ENCODE results near the gene COL20A1.

Gene COL20A1

DNA sequence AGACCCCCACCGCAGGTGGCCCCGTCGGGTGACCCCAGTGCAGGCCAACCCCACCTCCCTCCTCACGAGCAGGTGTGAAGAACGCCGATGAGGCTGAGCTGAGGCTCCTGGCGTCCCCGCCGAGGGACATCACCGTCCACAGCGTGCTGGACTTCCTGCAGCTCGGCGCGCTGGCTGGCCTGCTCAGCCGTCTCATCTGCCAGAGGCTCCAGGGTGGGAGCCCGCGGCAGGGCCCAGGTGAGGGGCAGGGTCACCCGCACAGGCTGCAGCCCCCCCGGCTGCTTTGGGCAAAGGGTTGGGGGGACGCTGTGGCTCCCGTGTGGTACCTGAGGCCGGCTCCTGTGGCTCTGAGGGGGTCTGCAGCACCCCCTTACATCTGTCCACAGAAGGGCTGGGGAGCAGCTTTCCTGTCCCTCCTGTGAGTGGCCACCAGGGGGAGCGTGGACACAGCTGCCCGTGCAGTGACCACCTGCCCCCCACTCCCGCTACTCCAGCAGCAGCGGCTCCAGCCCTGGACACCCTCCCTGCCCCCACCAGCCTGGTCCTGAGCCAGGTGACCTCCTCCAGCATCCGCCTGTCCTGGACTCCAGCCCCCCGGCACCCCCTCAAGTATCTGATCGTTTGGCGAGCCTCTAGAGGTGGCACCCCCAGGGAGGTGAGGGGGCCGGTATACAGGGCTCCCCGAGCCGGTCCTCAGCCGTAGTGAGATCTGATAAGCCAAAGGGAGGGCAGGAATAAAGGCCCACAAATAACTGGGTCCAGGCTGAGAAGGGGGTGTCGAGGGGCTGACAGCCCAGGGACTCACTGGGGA lies 16.5 kb downstream of the COL20A1 start:
- DNase-seq = no peak

DNA sequence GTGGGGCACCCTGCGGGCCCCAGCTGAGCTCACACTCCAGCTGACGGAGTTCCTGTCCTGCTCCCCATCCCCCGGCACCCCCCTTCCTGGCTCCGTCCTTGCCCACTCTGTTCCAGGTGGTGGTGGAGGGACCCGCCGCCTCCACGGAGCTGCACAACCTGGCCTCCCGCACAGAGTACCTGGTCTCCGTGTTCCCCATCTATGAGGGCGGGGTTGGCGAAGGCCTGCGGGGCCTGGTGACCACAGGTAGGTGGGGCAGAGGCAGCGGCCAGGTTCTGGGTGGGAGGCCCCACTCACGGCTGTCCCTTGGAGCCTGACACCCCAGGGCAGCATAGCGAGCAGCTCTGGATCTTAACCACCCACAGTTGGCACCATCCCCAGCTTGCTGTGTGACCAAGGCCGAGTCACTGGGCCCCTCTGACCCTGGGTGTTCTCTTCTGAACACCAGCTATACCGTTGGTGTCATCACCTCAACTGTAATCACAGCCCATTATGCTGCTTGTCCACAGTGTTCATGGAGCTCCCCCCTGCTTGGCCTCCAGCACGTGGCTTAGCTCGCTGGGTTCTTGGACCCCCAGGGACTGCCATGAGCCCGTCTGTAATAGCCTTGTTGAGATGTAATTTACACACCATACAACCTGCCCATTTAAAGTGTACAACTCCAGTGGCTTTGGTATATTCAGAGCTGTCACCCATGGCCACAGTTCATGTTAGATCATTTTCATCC lies 17.4 kb downstream of the COL20A1 start:
- DNase-seq = peak; percentile 12

DNA sequence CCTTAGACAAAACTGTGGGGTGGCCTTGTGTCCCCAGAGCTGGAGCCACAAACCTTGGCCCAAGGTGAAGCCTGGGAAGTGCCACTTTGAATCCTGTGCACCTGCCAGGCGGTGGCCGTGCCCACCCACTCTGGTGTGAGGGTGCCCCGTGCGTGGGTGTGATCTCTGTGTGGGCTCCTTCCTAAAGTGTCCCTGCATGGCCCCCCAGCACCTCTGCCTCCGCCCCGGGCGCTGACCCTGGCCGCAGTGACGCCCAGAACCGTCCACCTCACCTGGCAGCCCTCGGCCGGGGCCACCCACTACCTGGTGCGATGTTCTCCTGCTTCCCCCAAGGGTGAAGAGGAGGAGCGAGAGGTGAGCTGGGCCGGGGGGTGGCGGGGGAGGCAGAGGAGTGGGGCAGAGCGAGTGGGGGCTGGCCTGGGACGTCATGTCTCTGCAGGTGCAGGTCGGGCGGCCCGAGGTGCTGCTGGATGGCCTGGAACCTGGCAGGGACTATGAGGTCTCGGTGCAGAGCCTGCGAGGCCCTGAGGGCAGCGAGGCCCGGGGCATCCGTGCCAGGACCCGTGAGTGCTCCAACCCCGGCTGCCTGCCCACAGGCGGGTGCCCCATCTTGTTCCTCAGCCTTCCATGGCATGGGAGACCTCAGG lies 18.3 kb downstream of the COL20A1 start:
- no peak for DNase-seq

DNA sequence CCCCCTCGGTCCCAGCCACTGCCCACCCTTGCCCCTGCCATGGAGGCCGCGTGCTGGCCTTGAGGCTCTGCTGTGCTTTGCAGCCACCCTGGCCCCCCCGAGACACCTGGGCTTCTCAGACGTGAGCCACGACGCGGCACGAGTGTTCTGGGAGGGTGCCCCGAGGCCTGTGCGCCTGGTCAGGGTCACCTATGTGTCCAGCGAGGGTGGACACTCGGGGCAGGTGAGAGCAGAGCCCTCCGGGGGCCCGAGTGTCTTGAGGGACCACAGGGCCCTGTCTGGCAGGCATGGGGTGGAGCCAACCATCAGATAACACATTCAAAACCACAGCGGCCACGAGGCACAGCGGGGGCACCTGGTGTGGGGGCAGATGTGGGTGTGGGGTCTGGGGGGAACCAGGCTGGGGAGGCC lies 18.9 kb downstream of the COL20A1 start:
- no peak for DNase-seq

DNA sequence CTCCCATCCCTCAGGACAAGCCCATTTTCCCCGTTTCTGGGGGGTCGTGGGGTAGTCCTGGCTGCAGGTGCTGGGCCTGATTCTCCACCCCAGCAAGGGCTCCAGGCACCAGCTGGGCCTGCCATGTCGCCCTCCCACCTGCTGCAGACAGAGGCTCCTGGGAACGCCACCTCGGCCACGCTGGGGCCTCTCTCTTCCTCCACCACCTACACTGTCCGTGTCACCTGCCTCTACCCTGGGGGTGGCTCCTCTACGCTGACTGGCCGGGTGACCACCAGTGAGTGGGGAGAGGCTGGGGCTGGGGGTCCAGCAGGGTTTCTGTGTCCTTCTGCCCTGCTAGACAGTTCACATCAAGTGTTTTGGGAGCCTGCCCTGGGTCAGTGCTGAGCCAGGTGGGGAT lies 19.3 kb downstream of the COL20A1 start:
- DNase-seq = no peak

DNA sequence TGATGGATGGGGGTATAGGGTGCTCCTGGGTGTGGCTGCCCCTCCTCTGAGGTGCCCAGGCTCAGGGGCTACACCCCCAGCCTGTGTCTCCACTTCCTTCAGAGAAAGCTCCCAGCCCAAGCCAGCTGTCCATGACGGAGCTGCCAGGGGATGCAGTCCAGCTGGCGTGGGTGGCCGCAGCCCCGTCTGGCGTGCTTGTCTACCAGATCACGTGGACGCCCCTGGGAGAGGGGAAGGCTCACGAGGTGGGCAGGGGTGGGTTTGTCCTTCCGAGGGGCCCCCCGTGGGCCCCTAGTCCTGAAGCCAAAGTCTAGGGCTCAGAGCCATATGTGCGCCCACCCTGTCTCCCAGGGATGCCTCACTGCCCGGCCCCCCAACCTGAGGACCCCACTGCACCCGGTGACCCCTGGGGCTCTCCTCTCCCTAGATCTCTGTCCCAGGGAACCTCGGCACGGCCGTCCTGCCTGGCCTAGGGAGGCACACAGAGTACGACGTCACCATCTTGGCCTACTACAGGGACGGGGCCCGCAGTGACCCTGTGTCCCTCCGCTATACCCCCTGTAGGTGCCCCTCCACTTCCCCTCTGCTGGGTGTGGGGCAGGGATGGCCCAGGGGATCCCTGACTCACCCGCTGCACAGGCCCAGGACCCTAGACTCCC lies 19.8 kb downstream of the COL20A1 start:
- no peak for DNase-seq

DNA sequence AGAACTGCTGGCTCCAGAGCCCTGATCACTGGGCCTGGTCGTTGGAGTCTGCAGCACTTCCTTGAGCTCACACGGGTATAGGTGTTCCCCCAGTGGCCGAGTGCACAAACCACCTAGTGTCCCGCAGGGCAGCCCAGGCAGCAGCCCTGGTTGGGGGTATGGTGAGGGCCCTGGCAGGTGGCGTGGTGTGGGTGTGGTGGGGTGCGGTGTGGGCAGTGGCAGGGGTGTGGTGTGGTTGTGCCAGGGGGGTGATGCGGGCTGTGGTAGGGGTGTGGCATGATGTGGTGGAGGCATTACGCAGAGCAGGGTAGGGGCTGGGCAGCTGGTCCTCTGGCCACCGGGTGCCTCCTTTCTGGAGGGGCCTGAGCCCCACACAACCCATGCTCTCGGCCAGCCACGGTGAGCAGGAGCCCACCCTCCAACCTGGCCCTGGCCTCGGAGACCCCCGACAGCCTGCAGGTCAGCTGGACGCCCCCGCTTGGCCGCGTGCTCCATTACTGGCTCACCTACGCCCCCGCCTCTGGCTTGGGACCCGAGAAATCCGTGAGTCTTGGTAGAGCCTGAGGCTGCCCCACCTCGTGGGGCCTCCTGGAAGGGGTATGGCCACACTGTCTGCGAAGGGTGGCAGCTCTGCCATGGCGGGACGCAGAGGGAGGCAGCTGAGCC lies 20.5 kb downstream of the COL20A1 start:
- no peak for DNase-seq

DNA sequence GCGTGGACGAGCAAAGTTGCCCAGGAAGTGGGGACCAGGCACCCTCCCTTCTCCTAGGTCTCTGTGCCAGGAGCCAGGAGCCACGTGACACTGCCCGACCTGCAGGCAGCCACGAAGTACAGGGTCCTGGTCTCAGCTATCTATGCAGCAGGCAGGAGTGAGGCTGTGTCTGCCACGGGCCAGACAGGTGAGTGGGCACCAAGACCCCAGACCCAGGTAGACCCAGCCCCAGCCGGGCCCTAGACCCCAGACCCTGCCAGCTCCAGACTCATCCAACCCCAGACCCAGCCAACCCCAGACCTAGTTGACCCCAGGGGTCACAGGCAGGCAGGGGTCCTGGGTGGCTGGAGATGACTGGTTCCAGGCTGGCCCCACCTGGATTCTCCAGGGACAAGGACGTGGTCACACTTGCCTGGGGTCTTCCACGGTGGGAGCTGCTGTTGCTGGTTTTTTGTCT lies 21.1 kb downstream of the COL20A1 start:
- no peak for DNase-seq

DNA sequence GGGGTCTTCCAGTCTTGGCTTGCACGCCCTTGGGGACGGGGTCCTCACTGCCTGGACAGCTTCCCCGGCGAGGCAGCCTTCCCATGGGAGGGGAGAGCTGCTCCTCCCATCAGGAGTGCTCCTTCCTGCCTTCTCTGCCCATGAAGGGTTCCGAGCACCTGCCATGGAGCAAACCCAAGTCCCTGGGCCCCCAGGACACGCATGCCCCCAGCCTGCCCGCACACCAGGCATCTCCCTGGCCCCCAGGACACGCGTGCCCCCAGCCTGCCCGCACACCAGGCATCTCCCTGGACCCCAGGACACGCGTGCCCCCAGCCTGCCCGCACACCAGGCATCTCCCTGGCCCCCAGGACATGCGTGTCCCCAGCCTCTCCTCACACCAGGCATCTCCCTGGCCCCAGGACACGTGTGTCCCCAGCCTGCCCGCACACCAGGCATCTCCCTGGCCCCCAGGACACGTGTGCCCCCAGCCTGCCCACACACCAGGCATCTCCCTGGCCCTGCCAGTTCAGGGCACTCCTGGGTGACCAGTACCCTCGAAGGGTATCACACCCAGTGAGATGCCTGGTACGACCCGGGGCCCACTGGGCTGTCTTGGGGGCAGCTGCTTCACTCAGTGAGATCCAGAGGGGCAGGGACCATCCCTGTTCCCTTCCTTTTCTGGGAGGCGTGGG lies 21.7 kb downstream of the COL20A1 start:
- DNase-seq = no peak

DNA sequence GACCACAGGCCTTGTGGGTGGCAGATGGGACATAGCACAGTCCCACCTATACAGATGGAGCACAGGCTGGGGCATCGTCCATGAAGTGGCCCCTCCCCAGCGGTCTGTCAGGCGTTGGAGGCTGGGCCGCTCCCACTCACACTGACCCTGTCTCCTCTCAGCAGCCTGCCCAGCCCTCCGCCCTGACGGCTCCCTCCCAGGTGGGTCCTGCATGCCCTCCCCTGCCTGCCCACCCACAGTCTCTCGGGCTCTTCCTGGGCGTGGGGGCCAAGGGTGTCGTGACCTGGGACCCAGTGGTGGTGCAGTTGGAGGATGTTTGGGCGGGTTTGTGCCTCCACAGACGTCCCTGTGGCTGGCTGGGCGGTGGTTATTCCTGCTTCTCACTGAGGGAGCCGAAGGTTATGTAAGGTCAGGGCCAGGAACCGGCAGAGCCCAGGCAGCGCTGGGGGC lies 22.3 kb downstream of the COL20A1 start:
- DNase-seq = no peak

DNA sequence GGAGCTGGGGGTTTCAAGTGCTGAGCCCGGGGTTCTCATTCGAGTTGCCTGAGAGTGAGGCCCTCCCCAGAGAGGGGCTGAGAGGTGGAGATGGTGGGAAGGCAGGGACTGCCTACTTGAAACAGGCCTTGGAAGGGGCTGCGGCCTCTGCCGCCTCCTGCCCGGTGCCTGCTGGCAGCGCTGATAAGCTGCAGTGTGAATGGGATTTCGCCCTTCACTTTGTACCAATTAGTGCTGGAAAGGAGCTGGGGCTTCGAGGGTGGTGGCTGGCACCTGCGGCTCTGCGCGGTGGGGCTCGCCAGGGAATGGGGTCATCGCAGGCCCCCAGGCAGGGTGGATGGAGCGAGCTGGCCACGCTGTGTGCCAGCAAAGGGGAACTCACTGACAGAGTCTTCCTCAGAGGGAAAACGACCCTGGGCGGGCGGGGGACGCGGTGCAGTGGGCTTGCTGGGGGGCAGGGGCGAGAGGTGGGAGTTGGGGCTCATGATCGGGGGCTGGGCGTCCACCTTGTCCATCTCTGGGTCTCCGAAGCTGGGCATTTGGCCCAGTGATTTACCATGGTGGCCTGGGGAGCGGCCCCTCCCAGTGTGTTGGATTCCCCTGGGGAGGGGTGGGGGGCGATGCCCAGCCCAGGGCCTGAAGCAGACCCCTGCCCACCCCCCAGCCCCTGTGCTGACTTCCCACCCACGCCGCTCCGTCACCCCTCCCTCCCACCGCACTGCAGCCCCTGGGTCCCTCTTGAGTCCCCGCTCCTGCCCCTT lies 22.9 kb downstream of the COL20A1 start:
- DNase-seq = no peak

DNA sequence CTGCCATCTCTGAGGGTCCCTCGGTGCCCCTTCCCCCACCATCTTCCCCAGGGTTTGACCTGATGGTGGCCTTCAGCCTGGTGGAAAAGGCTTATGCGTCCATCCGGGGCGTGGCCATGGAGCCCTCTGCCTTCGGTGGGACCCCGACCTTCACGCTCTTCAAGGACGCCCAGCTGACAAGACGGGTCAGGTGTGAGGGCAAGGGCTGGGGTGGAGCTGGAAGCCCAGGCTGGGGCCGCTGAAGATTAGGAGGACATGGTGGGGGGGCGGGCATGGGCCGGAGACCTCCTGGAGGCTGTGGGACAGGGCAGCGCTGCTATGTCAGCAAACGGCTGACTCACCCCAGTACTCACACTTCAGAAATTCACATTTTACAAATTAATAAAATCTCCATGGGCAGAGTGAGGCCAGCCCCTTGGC lies 23.5 kb downstream of the COL20A1 start:
- no peak for DNase-seq

DNA sequence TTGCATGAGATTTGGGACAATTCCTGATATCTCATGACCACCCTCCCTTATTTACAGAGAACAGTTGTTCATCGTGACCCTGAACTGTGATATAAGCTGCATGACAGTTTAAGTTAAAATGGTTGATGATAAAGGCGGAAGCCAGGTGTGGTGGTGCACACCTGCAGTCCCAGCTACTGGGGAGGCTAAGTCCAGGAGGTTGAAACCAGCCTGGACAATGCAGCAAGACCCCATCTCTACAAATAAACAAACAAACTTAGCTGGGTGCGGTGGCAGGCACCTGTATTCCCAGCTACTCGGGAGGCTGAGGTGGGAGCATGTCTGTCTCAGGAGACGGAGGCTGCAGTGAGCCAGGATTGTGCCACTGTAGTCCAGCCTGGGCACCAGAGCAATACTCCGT lies 24.1 kb downstream of the COL20A1 start:
- DNase-seq = no peak

DNA sequence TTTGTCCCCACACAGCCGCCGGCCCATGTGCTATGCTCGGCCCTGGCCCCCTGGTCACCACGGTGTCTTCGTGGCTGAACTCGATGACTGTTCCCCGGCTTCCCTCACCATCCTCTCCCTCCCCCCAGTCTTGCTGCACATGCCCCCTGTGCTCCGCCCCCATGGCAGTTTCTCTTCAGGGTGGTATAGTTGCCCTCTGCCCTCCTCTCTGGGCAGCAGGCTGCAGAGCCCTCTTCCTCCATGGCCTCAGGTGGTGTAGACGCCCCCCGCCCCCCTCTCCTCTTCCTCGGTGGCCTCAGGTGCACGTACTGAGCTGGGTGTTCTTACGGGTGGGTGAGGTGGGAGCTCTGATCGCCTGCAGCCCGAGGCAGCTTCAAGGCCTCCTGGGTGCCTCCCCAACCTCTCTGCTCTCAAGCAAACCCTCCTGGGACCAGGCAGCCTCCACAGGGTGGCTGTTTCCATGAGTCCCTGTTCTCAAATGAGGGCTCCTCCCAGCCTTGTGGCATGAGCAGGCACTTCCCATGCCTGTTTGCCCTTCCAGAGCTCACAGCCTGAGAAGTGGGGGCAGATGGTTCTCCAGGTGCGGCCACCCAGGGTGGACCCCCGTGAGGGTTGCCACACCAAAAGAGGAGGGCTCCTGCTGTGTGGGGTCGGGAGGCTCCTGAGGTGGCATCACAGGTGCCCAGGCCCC lies 24.8 kb downstream of the COL20A1 start:
- DNase-seq = no peak

DNA sequence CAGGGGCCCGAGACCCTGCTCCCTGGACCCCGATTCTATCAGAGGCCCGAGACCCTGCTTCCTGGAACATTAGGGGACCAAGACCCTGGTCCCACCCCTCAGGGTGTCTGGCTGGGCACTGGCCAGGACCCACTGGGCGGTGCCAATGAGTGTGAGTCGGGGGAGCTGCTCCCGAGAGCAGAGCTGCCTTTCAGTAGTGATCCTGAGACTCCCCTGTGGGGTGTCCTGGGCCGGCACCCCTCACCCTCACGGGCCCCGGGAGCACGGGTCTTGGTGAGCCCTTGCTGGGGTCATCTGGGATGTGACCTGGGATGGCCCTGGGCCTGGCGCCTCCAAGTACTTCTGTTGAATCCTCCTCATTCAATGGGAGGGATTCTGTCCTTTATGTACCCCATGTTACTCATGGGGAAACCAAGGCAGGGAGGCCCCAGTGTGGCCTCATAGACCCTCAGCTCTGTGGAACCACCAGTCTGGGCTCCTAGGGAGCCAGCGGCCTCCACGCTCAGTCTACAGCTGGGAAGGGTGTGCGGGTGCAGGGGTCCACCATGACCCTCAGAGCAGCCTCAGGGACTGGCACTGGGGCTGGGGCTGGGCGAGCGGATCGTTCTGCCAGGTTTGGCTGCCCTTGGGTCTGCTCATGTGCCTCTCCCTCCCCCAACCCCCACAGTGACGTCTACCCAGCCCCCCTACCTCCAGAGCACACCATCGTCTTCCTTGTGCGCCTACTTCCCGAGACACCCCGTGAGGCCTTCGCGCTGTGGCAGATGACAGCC lies 25.6 kb downstream of the COL20A1 start:
- no peak for DNase-seq

DNA sequence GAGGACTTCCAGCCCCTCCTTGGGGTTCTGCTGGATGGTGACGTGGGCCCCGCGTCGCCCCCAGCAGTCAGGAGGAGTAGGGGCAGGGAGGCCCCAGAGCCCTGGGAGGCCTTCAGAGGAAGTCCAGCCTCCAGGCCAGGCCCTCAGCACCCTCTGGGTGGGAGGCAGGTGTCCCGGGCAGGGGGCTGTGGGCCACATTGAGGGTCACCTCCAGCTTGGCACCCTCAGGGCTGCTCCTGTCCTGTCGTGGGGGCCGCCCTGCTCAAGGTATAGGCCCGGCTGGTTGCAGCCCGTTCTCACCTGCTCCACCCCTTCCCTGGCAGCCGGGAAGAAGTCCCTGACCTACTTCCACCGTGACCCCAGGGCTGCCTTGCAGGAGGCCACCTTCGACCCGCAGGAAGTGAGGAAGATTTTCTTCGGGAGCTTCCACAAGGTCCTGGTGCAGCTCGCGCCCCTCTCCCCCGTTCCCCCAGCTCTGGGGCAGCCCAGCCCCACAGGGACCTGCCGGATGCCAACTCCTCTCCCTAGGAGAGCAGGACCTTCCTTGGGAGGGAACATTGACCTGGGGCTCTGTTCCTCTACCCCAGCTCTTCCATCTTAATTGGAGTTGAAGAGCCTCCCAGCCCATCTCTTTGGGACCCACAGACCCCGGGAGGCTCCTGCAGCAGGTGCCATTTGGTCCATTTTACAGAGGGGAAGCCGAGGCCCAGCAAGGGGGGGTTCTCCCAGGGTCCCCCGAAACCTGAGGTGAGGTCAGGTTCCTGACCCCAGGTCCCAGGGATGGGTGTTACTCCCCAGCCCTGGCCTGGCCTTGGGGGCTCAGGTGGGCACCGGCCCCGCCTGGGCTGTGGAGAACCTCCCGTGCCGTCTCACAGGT lies 26.4 kb downstream of the COL20A1 start:
- DNase-seq = no peak

DNA sequence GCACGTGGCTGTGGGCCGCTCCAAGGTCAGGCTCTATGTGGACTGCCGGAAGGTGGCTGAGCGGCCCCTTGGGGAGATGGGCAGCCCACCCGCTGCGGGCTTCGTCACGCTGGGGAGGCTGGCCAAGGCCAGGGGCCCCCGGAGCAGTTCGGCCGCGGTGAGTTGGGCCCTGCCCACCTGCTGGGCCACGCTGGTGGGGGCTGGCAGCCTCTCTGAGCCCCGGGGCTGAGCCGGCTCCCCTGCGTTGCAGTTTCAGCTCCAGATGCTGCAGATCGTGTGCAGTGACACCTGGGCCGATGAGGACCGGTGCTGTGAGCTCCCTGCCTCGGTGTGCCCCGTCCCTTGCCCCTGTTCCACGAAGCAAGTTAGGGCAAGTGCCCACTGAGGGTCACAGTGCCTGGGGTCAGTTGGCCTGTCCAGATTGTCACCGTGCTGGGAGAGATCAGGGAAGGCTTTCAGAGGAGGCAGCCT lies 27.1 kb downstream of the COL20A1 start:
- no peak for DNase-seq

DNA sequence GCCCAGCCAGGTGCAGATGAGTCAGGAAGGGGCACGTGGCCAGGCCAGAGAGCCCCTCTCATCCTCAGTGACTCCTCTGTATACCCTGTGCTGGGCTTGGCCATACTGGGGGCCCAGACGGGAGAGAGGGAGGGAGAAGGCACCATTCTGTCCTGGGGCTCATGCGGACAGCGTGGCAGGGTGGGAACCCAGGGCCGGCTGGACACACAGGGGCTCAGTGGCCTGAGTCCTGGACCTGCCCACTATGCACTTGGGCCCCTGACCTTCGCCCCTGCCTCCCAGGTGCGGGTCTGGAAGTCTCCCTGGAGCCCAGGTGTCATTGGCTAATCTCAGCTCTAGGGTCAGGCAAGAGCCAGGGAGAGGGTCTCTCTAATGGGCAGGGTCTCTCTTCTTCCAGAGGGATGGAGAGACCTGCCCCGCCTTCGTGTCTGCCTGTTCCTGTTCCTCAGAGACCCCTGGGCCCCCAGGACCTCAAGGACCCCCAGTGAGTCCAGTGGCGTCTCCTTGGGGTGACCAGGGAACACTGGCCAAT lies 27.7 kb downstream of the COL20A1 start:
- DNase-seq = no peak
